IPS-NIHi7 (cell line): ENCODE measurements around the gene SLC7A5.
"Not testable (repeated sequence)": the region's sequence is repeated elsewhere in the genome, so short reads cannot be mapped to it uniquely, and the experiment has no call there.

Source experiments
- DNase-seq: peaks from one replicate; pipeline ENCODE4 v3.0.0; 2012; ENCODE audit warnings: mixed read lengths; ENCODE audit errors: extremely low spot score

The SLC7A5 gene

GRCh38 chr16:87794485-87795078 is 74.7 kb downstream of the SLC7A5 start:
- DNase-seq: no peak

GRCh38 chr16:87792205-87792565 is 77.1 kb downstream of the SLC7A5 start:
- DNase-seq: no peak

GRCh38 chr16:87791295-87792204 is 77.8 kb downstream of the SLC7A5 start:
- no peak for DNase-seq

GRCh38 chr16:87790292-87791100 is 78.8 kb downstream of the SLC7A5 start:
- no peak for DNase-seq

- DNase-seq: no peak
Observed at GRCh38 chr16:87789437-87790291, 79.6 kb downstream of the SLC7A5 start.

- not testable (repeated sequence) for DNase-seq
Observed at GRCh38 chr16:87788730-87789436, 80.4 kb downstream of the SLC7A5 start.

- not testable (repeated sequence) for DNase-seq
Observed at GRCh38 chr16:87787451-87788091, 81.7 kb downstream of the SLC7A5 start.

GRCh38 chr16:87784812-87785211 is 84.5 kb downstream of the SLC7A5 start:
- no peak for DNase-seq

- no peak for DNase-seq
Observed at GRCh38 chr16:87782033-87782432, 87.3 kb downstream of the SLC7A5 start.

GRCh38 chr16:87780385-87780989 is 88.8 kb downstream of the SLC7A5 start:
- no peak for DNase-seq
